A673 (cell line): ENCODE data around the gene KCTD16.

ENCODE experiments used
- CTCF ChIP-seq: fragments of 300-800, 200-600 bp; sonication (generic); conservative IDR thresholded peaks from 2 replicates; pipeline ENCODE4 v1.5.1; 2017; ENCODE audit warnings: low read depth, mild to moderate bottlenecking, antibody characterized with exemption, low read length, moderate library complexity, mixed read lengths
- EZH2 ChIP-seq: fragments of 200-600 bp; sonication (generic); IDR thresholded peaks from 2 replicates; pipeline ENCODE4 v1.6.1; 2017; ENCODE audit warnings: borderline replicate concordance, low read depth, mild to moderate bottlenecking, mixed read lengths, antibody characterized with exemption, low read length; ENCODE audit not compliant: poor library complexity, severe bottlenecking

DNA sequence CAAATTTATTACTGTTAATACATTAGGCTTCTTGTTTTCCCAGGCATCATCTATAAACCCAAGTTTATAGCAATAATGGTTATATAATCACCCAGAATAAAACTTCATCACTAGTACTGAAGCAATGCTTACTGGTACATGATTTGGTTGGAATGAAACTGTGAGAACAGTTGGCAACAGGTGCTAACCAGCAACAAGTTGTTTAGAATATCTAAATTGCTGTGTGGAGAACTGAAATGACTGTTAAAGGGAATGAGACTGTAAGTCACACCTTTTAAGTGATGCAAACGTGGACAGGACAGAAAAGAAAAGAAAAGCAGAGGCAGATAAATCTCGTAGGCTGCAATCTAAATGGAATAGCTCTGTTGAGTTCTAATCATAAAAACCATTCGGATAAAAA, 2.7 kb upstream of the KCTD16 start:
- TF ChIP-seq CTCF (no peak), EZH2 (no peak)
